Measurements from ENCODE around the gene ANO3.

DNA sequence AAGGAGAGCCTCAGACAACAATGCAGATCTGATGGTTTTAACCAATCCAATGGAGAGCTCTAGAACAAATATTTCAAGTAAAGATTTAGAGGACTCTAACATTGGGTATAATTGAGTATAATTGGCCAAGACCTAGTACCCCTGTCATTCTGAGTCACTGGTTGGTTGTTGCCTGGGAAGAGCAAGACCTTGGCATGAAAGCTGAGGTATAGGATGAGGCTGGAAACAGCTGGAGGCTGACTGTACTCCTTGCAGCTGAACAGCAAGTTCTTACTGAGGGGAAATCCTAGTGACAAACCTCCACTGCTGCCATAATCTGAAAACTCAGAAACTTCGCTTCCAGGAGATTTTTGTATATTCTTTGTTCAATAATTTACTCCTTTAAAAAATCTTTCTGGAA is 294.4 kb downstream of the ANO3 start:
- TF ChIP-seq, protein P1, sequence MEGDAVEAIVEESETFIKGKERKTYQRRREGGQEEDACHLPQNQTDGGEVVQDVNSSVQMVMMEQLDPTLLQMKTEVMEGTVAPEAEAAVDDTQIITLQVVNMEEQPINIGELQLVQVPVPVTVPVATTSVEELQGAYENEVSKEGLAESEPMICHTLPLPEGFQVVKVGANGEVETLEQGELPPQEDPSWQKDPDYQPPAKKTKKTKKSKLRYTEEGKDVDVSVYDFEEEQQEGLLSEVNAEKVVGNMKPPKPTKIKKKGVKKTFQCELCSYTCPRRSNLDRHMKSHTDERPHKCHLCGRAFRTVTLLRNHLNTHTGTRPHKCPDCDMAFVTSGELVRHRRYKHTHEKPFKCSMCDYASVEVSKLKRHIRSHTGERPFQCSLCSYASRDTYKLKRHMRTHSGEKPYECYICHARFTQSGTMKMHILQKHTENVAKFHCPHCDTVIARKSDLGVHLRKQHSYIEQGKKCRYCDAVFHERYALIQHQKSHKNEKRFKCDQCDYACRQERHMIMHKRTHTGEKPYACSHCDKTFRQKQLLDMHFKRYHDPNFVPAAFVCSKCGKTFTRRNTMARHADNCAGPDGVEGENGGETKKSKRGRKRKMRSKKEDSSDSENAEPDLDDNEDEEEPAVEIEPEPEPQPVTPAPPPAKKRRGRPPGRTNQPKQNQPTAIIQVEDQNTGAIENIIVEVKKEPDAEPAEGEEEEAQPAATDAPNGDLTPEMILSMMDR (IDR thresholded peaks at IDR 0.05) = no peak
- TF ChIP-seq POLR2A (IDR thresholded peaks at IDR 0.05) = no peak

All from thyroid gland (tissue), 4 donors.